AG04450 (cell line): ENCODE results near the gene ZDBF2. TPM values are rescaled to one million over a fixed set of nuclear protein-coding genes. Genes with fewer than 3 reads are reported as not detected.

Source experiments
- CTCF ChIA-PET: fragments of 300-600, 350-600 bp; formaldehyde crosslinking; extraction: SDS; loops from one replicate; lab custom pipeline; 2022; ENCODE audit warnings: antibody characterized with exemption, inconsistent platforms; lab: Charles Lee
- POLR2A ChIA-PET: fragments of 350-600 bp; formaldehyde crosslinking; extraction: SDS; loops from one replicate; lab custom pipeline; 2021; ENCODE audit warnings: antibody characterized with exemption, inconsistent platforms; lab: Yijun Ruan, JAX
- DNase-seq: peaks from one replicate; pipeline ENCODE4 v3.0.0-alpha.2; 2011; ENCODE audit warnings: low read depth, low spot score
- H3K27ac ChIP-seq: one replicate; pipeline ENCODE4 v1.5.1; 2012; ENCODE audit warnings: low read depth, low read length, control low read depth
- H3K27me3 ChIP-seq: one replicate; pipeline ENCODE4 v1.6.0; 2012; ENCODE audit warnings: low read length; ENCODE audit not compliant: control insufficient read depth, insufficient read depth
- H3K4me3 ChIP-seq: 2 replicates; pipeline ENCODE4 v1.5.1; 2011; ENCODE audit warnings: mild to moderate bottlenecking, low read depth, low read length, control low read depth
- H3K9me3 ChIP-seq: 2 replicates; pipeline ENCODE4 v1.5.1; 2012; ENCODE audit warnings: low read length; ENCODE audit not compliant: control insufficient read depth, insufficient read depth
- CTCF ChIP-seq: IDR thresholded peaks from 2 replicates; pipeline ENCODE4 v1.5.1; 2011; ENCODE audit warnings: low read depth, low read length, control low read depth, inconsistent platforms
- polyA plus RNA-seq: library from polyadenylated mRNA; depleted of rRNA; stranded (reverse); fragments of >200 nt; gene quantifications from 2 replicates; pipeline ENCODE4 v1.2.3, GENCODE V29; 2011

Gene ZDBF2
- polyA plus RNA-seq, 1 experiment: 8.1 TPM

- ChIA-PET POLR2A (no interaction called here), CTCF (interaction anchor here (0.7 kb wide), 1 partner anchor 288 kb away, joined by 9 read pairs; no protein-coding TSS in a partner anchor)
- Histone ChIP-seq H3K9me3 (no peaks in the 10 kb centered on the region), H3K4me3 (no peak overlapping the region), H3K27ac (no peak overlapping the region), H3K27me3 (peaks cover 59% of the 10 kb centered on the region)
- no peak for DNase-seq
- no peak for TF ChIP-seq CTCF
Measured at GRCh38 chr2:206267567-206267966, 6.9 kb upstream of the ZDBF2 start.

GRCh38 chr2:206271065-206271464 lies 3.4 kb upstream of the ZDBF2 start:
- H3K4me3 ChIP-seq: no peak overlapping the region
- POLR2A ChIA-PET: no interaction called here
- peaks cover 49% of the 10 kb centered on the region for H3K27me3 ChIP-seq
- no peak overlapping the region for H3K27ac ChIP-seq
- no peaks in the 10 kb centered on the region for H3K9me3 ChIP-seq
- no peak for DNase-seq
- no peak for TF ChIP-seq CTCF
- CTCF ChIA-PET: interaction anchor here (0.6 to 1.0 kb wide), 2 partner anchors 12 to 1579 kb away, joined by 4 read pairs; no protein-coding TSS in a partner anchor

- no peak for DNase-seq
- TF ChIP-seq CTCF: no peak
- Histone ChIP-seq H3K9me3 (no peaks in the 10 kb centered on the region), H3K27ac (peak overlapping the region; percentile 73), H3K4me3 (peak overlapping the region; percentile 69), H3K27me3 (peaks cover 39% of the 10 kb centered on the region)
- POLR2A ChIA-PET: interaction anchor here (0.7 to 0.8 kb wide), 2 partner anchors 114 to 168 kb away, joined by 3 to 4 read pairs; partner anchors contain the start of gene EEF1B2
- CTCF ChIA-PET: interaction anchor here (0.8 kb wide), 1 partner anchor 14 kb away, joined by 4 read pairs; no protein-coding TSS in a partner anchor
Measured at GRCh38 chr2:206273905-206274304, 558 bp upstream of the ZDBF2 start.

GRCh38 chr2:206275312-206276055 lies 1.0 kb downstream of the ZDBF2 start:
- Histone ChIP-seq H3K9me3 (no peaks in the 10 kb centered on the region), H3K27me3 (peaks cover 33% of the 10 kb centered on the region), H3K4me3 (peak overlapping the region; percentile 69), H3K27ac (peak overlapping the region; percentile 47)
- ChIA-PET POLR2A (interaction anchor here (0.6 to 1.0 kb wide), 2 partner anchors 110 to 115 kb away, joined by 3 read pairs; partner anchors contain the start of gene EEF1B2), CTCF (no interaction called here)
- no peak for DNase-seq
- no peak for TF ChIP-seq CTCF
